Right lobe of liver (tissue), 4 donors: Measurements from ENCODE around the gene MAGOH.

Source experiments
- CTCF ChIP-seq, 4 donors: fragments of 200-600 bp in 3 of 4; fragments of 450-650 bp in 1 of 4; IDR thresholded peaks; one replicate each; pipeline versions ENCODE4 v1.5.1 to v1.8.0; 2016 to 2022; ENCODE audit warnings: antibody characterized with exemption in 4 of 4, mild to moderate bottlenecking in 2 of 4
- POLR2A ChIP-seq: fragments of 450-650 bp; IDR thresholded peaks from one replicate; pipeline ENCODE4 v1.6.1; 2017; ENCODE audit warnings: antibody characterized with exemption, mild to moderate bottlenecking
- donor health status: DM: no; HTN: no; CAD: no.
- donor health status: DM: no; HTN: no; CAD: no.
- donor health status: DM: no; HTN: yes; CAD: no.

GRCh38 chr1:53210352-53210751, 28.0 kb downstream of the MAGOH start:
- TF ChIP-seq CTCF (IDR thresholded peaks at IDR 0.05): no peak
- no peak for TF ChIP-seq POLR2A
